ENCODE data around the gene BMS1. TPM values are rescaled to one million over a fixed set of nuclear protein-coding genes. Genes with fewer than 3 reads are reported as not detected.

Gene BMS1
- total and polyA plus RNA-seq, 2 of the 13 experiments (the other 11 are each of a cell fraction or from before 2014, with no cell fraction given): 3.9 to 25.2 TPM

GRCh38 chr10:42836771-42837468 is 54.3 kb downstream of the BMS1 start:
- WGBS (ENCODE audit: low lambda C conversion rate): 24% methylated on average over 25 of the region's 60 CpGs
- in situ Hi-C loops (cut with HindIII; ENCODE audit: extremely low pct_ligation_motif_present, low pct_unique_long_range_greater_than_20kb): no loop called here
- Histone ChIP-seq H3K9me3 (ENCODE audit: low read length) (no peaks in the 10 kb centered on the region), H3K79me2 (ENCODE audit: insufficient read depth, low read length) (no peaks in the 10 kb centered on the region), H3K4me3 (replicated peaks in 1 of 3; ENCODE audit: insufficient read depth in 1 of 3, low read depth in 2 of 3, low read length in 3 of 3) (peak overlapping the region; percentile 42 to 66 (median 55); a peak in 5 of 6 replicates), H2AFZ (ENCODE audit: low read length) (no peak overlapping the region), H3K27me3 (ENCODE audit: control insufficient read depth in 1 of 2, insufficient read depth in 2 of 2, low read length in 2 of 2) (0 out of 5 replicates have a peak, but pooled peaks cover 0 to 2% of the 10 kb centered on the region in 2 experiments), H3K27ac (ENCODE audit: extremely low read length, insufficient read depth, low read length) (no peak overlapping the region), H3K4me1 (ENCODE audit: insufficient read depth, low read length) (no peaks in the 10 kb centered on the region), H3K4me2 (ENCODE audit: low read depth, low read length) (peak overlapping the region; percentile 53), H3K36me3 (replicated peaks in 1 of 2; ENCODE audit: control insufficient read depth in 1 of 2, insufficient read depth in 2 of 2, low read length in 2 of 2) (peaks cover under 1 to 1% of the 10 kb centered on the region in 2 experiments; a peak in 2 of 5 replicates), H4K20me1 (ENCODE audit: insufficient read depth, low read length) (no peaks in the 10 kb centered on the region), H3K9ac (ENCODE audit: insufficient read depth, low read depth, low read length) (no peak overlapping the region)
- ATAC-seq: peak; percentile 98
- CTCF ChIA-PET (ENCODE audit: low intra/inter-chr PET ratio, low total read pairs): no interaction called here
- FAIRE-seq: no peak
- POLR2A ChIA-PET: no interaction called here
- BruUV-seq (replicated peaks): no TSS peak
- peak; percentile 3 for DNase-seq (ENCODE audit: low spot score)
- intact Hi-C loops (cut with micrococcal nuclease; ENCODE audit: unreplicated experiment): no loop called here
- no peak for TF ChIP-seq ZNF570 (CRISPR knock-in tag; IDR thresholded peaks at IDR 0.05; ENCODE audit: borderline replicate concordance)
- TF ChIP-seq THAP7 (CRISPR knock-in tag; IDR thresholded peaks at IDR 0.05): no peak
- no peak for TF ChIP-seq ZNF460 (CRISPR knock-in tag; IDR thresholded peaks at IDR 0.05; ENCODE audit: borderline replicate concordance)
- TF ChIP-seq, protein P1, sequence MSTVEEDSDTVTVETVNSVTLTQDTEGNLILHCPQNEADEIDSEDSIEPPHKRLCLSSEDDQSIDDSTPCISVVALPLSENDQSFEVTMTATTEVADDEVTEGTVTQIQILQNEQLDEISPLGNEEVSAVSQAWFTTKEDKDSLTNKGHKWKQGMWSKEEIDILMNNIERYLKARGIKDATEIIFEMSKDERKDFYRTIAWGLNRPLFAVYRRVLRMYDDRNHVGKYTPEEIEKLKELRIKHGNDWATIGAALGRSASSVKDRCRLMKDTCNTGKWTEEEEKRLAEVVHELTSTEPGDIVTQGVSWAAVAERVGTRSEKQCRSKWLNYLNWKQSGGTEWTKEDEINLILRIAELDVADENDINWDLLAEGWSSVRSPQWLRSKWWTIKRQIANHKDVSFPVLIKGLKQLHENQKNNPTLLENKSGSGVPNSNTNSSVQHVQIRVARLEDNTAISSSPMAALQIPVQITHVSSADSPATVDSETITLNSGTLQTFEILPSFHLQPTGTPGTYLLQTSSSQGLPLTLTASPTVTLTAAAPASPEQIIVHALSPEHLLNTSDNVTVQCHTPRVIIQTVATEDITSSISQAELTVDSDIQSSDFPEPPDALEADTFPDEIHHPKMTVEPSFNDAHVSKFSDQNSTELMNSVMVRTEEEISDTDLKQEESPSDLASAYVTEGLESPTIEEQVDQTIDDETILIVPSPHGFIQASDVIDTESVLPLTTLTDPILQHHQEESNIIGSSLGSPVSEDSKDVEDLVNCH (CRISPR knock-in tag; IDR thresholded peaks at IDR 0.05): no peak
- peak; percentile 46; the same call in 1 of the 2 replicates for TF ChIP-seq ZNF687 (CRISPR knock-in tag; IDR thresholded peaks at IDR 0.05)
- TF ChIP-seq, protein P2, sequence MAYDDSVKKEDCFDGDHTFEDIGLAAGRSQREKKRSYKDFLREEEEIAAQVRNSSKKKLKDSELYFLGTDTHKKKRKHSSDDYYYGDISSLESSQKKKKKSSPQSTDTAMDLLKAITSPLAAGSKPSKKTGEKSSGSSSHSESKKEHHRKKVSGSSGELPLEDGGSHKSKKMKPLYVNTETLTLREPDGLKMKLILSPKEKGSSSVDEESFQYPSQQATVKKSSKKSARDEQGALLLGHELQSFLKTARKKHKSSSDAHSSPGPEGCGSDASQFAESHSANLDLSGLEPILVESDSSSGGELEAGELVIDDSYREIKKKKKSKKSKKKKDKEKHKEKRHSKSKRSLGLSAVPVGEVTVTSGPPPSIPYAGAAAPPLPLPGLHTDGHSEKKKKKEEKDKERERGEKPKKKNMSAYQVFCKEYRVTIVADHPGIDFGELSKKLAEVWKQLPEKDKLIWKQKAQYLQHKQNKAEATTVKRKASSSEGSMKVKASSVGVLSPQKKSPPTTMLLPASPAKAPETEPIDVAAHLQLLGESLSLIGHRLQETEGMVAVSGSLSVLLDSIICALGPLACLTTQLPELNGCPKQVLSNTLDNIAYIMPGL (CRISPR knock-in tag; IDR thresholded peaks at IDR 0.05; ENCODE audit: borderline replicate concordance in 1 of 2, low read depth in 1 of 2): peak in 1 of 2 experiments; percentile 20; a peak in 1 of 4 replicates
- no peak for TF ChIP-seq RAD21 (CRISPR knock-in tag; IDR thresholded peaks at IDR 0.05)
- no peak for TF ChIP-seq MAZ (IDR thresholded peaks at IDR 0.05; ENCODE audit: borderline replicate concordance, low read depth, low read length)
- TF ChIP-seq MAZ (CRISPR knock-in tag; IDR thresholded peaks at IDR 0.05; ENCODE audit: low read depth): no peak
- TF ChIP-seq NFE2L1 (CRISPR knock-in tag; IDR thresholded peaks at IDR 0.05; ENCODE audit: borderline replicate concordance): no peak
- TF ChIP-seq ZNF224 (CRISPR knock-in tag; IDR thresholded peaks at IDR 0.05): no peak
